ENCODE results near the gene TPMT. TPM values are rescaled to one million over a fixed set of nuclear protein-coding genes. Genes with fewer than 3 reads are reported as not detected.
A peak's percentile ranks its signal among the peaks of the same experiment; 100 is the strongest.

The TPMT gene
- total and polyA plus RNA-seq, 4 donors, result 10.3 to 28.6 (median 25.7) TPM

DNA sequence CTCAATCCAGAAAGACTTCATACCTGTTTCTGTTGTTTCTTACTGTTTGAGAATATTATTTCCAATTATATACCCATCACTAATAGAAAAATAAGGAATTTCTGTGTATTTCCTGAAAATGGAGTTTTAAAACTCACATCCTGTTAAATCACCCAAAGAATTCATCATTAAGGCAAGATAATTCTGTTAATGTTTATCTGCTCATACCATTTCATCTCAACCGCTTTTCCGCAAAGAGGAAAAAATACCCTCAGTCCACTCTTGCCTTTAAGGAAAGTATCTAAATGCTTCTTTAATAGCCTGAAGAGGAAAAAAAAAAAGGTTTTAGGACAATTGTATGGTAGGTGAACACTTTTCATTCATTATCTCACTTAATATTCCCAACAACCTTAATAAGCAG lies 7.3 kb downstream of the TPMT start:
- Histone ChIP-seq H3K9ac (ENCODE audit: low read depth in 1 of 2, low read length in 2 of 2) (no peak overlapping the region), H3K27ac (ENCODE audit: low read depth in 1 of 2, low read length in 2 of 2) (peak overlapping the region; percentile 54 to 74), H3K9me3 (ENCODE audit: control insufficient read depth in 4 of 4, low read length in 3 of 4) (no peaks in the 10 kb centered on the region), H3K27me3 (ENCODE audit: control insufficient read depth in 4 of 4, insufficient read depth in 4 of 4, low read length in 3 of 4) (no peaks in the 10 kb centered on the region), H3K36me3 (ENCODE audit: control insufficient read depth in 4 of 4, insufficient read depth in 3 of 4, low read depth in 1 of 4, low read length in 3 of 4) (peaks cover 0 to 26% (median 18%) of the 10 kb centered on the region in 4 donors), H3K4me3 (ENCODE audit: low read depth in 1 of 3, low read length in 3 of 3) (no peak overlapping the region), H3K4me1 (ENCODE audit: control insufficient read depth in 4 of 4, insufficient read depth in 4 of 4, low read length in 3 of 4) (peaks cover 2 to 15% (median 6%) of the 10 kb centered on the region in 4 donors)
- 73% methylated on average over 2 of the region's 2 CpGs for whole genome bisulfite sequencing
- DNase-seq (ENCODE audit: low spot score), result no peak
- no peak for TF ChIP-seq YY1 (IDR thresholded peaks at IDR 0.05)
- no peak for TF ChIP-seq RXRA (IDR thresholded peaks at IDR 0.05)
- TF ChIP-seq, protein P1, sequence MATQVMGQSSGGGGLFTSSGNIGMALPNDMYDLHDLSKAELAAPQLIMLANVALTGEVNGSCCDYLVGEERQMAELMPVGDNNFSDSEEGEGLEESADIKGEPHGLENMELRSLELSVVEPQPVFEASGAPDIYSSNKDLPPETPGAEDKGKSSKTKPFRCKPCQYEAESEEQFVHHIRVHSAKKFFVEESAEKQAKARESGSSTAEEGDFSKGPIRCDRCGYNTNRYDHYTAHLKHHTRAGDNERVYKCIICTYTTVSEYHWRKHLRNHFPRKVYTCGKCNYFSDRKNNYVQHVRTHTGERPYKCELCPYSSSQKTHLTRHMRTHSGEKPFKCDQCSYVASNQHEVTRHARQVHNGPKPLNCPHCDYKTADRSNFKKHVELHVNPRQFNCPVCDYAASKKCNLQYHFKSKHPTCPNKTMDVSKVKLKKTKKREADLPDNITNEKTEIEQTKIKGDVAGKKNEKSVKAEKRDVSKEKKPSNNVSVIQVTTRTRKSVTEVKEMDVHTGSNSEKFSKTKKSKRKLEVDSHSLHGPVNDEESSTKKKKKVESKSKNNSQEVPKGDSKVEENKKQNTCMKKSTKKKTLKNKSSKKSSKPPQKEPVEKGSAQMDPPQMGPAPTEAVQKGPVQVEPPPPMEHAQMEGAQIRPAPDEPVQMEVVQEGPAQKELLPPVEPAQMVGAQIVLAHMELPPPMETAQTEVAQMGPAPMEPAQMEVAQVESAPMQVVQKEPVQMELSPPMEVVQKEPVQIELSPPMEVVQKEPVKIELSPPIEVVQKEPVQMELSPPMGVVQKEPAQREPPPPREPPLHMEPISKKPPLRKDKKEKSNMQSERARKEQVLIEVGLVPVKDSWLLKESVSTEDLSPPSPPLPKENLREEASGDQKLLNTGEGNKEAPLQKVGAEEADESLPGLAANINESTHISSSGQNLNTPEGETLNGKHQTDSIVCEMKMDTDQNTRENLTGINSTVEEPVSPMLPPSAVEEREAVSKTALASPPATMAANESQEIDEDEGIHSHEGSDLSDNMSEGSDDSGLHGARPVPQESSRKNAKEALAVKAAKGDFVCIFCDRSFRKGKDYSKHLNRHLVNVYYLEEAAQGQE (IDR thresholded peaks at IDR 0.05), result no peak
- TF ChIP-seq FOXA1 (IDR thresholded peaks at IDR 0.05), result no peak
- no peak for TF ChIP-seq EGR1 (IDR thresholded peaks at IDR 0.05; ENCODE audit: low read depth in 2 of 2)
- TF ChIP-seq GABPA (IDR thresholded peaks at IDR 0.05 in 1 of 2, conservative IDR thresholded peaks at IDR 0.05 in 1 of 2), result no peak
- no peak for TF ChIP-seq TAF1 (conservative IDR thresholded peaks at IDR 0.05)
- no peak for TF ChIP-seq JUND (IDR thresholded peaks at IDR 0.05)
- TF ChIP-seq FOXA2 (IDR thresholded peaks at IDR 0.05), result no peak
- no peak for TF ChIP-seq HNF4A (conservative IDR thresholded peaks at IDR 0.05)
- TF ChIP-seq, protein P2, sequence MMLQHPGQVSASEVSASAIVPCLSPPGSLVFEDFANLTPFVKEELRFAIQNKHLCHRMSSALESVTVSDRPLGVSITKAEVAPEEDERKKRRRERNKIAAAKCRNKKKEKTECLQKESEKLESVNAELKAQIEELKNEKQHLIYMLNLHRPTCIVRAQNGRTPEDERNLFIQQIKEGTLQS (IDR thresholded peaks at IDR 0.05), result no peak
- TF ChIP-seq, protein P3, sequence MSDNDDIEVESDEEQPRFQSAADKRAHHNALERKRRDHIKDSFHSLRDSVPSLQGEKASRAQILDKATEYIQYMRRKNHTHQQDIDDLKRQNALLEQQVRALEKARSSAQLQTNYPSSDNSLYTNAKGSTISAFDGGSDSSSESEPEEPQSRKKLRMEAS (IDR thresholded peaks at IDR 0.05), result no peak
- TF ChIP-seq NR2F2 (IDR thresholded peaks at IDR 0.05), result no peak
- TF ChIP-seq SP1 (IDR thresholded peaks at IDR 0.05), result no peak
- no peak for TF ChIP-seq RAD21 (IDR thresholded peaks at IDR 0.05)
- TF ChIP-seq, protein P4, sequence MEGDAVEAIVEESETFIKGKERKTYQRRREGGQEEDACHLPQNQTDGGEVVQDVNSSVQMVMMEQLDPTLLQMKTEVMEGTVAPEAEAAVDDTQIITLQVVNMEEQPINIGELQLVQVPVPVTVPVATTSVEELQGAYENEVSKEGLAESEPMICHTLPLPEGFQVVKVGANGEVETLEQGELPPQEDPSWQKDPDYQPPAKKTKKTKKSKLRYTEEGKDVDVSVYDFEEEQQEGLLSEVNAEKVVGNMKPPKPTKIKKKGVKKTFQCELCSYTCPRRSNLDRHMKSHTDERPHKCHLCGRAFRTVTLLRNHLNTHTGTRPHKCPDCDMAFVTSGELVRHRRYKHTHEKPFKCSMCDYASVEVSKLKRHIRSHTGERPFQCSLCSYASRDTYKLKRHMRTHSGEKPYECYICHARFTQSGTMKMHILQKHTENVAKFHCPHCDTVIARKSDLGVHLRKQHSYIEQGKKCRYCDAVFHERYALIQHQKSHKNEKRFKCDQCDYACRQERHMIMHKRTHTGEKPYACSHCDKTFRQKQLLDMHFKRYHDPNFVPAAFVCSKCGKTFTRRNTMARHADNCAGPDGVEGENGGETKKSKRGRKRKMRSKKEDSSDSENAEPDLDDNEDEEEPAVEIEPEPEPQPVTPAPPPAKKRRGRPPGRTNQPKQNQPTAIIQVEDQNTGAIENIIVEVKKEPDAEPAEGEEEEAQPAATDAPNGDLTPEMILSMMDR (IDR thresholded peaks at IDR 0.05; ENCODE audit: low read depth, low read length, missing input control), result no peak

DNA sequence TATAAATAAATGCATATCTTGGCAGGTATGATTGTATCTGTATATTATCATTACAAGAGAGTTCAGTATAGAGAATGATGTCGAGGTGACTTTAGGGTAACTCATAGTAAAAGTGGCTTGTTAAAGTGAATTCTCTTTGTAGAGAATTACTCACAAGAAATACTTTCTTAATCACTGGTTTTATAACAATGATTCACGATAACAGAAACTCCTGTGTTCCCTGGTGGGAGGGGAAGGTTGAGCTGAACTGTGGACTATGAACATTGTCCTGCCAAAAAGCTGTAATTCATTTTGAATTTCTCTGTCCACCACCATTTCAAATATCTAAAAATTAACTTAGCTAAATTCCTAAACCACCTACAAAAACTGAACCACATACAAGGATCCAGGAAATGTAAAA lies 7.7 kb downstream of the TPMT start:
- no peak for DNase-seq (ENCODE audit: low spot score)
- Histone ChIP-seq H3K36me3 (ENCODE audit: control insufficient read depth in 4 of 4, insufficient read depth in 3 of 4, low read depth in 1 of 4, low read length in 3 of 4) (peaks cover 1 to 30% (median 22%) of the 10 kb centered on the region in 4 donors), H3K27ac (ENCODE audit: low read depth in 1 of 2, low read length in 2 of 2) (peak overlapping the region; percentile 54 to 74), H3K4me3 (ENCODE audit: low read depth in 1 of 3, low read length in 3 of 3) (no peak overlapping the region), H3K4me1 (ENCODE audit: control insufficient read depth in 4 of 4, insufficient read depth in 4 of 4, low read length in 3 of 4) (peaks cover 2 to 10% (median 3%) of the 10 kb centered on the region in 4 donors), H3K9ac (ENCODE audit: low read depth in 1 of 2, low read length in 2 of 2) (no peak overlapping the region), H3K27me3 (ENCODE audit: control insufficient read depth in 4 of 4, insufficient read depth in 4 of 4, low read length in 3 of 4) (no peaks in the 10 kb centered on the region), H3K9me3 (ENCODE audit: control insufficient read depth in 4 of 4, low read length in 3 of 4) (no peaks in the 10 kb centered on the region)
- 63% methylated on average over 2 of the region's 2 CpGs for WGBS
- TF ChIP-seq, protein P2 (IDR thresholded peaks at IDR 0.05), result no peak
- TF ChIP-seq NR2F2 (IDR thresholded peaks at IDR 0.05), result no peak
- peak; percentile 66 for TF ChIP-seq SP1 (IDR thresholded peaks at IDR 0.05)
- peak; percentile 66 for TF ChIP-seq HNF4G (IDR thresholded peaks at IDR 0.05)
- peak in 1 of 2 donors; percentile 38 for TF ChIP-seq RXRA (IDR thresholded peaks at IDR 0.05)
- TF ChIP-seq YY1 (IDR thresholded peaks at IDR 0.05), result peak; percentile 91
- TF ChIP-seq FOXA2 (IDR thresholded peaks at IDR 0.05), result no peak
- TF ChIP-seq HNF4A (conservative IDR thresholded peaks at IDR 0.05), result peak; percentile 95 to 98
- TF ChIP-seq RAD21 (IDR thresholded peaks at IDR 0.05), result no peak
- TF ChIP-seq, protein P4 (IDR thresholded peaks at IDR 0.05; ENCODE audit: low read depth, low read length, missing input control), result no peak
- TF ChIP-seq EGR1 (IDR thresholded peaks at IDR 0.05; ENCODE audit: low read depth in 2 of 2), result no peak
- peak; percentile 30 to 51 for TF ChIP-seq JUND (IDR thresholded peaks at IDR 0.05)
- TF ChIP-seq TAF1 (conservative IDR thresholded peaks at IDR 0.05), result no peak

Measured in liver (tissue), 9 donors.